Activated naive CD8-positive, alpha-beta T cell treated with anti-CD3 and anti-CD28 coated beads, Interleukin-2, amount 50 U/mL, for 24 hours (primary cell): Measurements from ENCODE around the gene THAP4.

Experiments used
- ATAC-seq: fragments of 150-1000 bp; cut with Tn5 transposase; one replicate; pipeline ENCODE4 v1.10.0; 2021
- DNase-seq: peaks from one replicate; pipeline ENCODE4 v3.0.0; 2021
- H3K27ac Mint-ChIP-seq: one replicate; pipeline ENCODE4 v1.8.0; 2021; ENCODE audit warnings: mild to moderate bottlenecking, mixed read lengths
- H3K27me3 Mint-ChIP-seq: one replicate; pipeline ENCODE4 v1.8.0; 2021; ENCODE audit warnings: mixed read lengths
- H3K36me3 Mint-ChIP-seq: one replicate; pipeline ENCODE4 v1.8.0; 2021; ENCODE audit warnings: low read depth, mixed read lengths
- H3K4me1 Mint-ChIP-seq: one replicate; pipeline ENCODE4 v1.8.0; 2021; ENCODE audit warnings: mixed read lengths
- H3K4me3 Mint-ChIP-seq: one replicate; pipeline ENCODE4 v1.8.0; 2021; ENCODE audit warnings: mild to moderate bottlenecking, moderate library complexity, mixed read lengths
- H3K9me3 Mint-ChIP-seq: one replicate; pipeline ENCODE4 v1.8.0; 2021; ENCODE audit warnings: mixed read lengths

The THAP4 gene

GRCh38 chr2:241554610-241555322, 82.2 kb downstream of the THAP4 start:
- Mint-ChIP-seq H3K4me1 (peaks cover 5% of the 10 kb centered on the region), H3K27ac (no peak overlapping the region), H3K9me3 (peaks cover 16% of the 10 kb centered on the region), H3K36me3 (peaks cover 7% of the 10 kb centered on the region), H3K4me3 (no peak overlapping the region), H3K27me3 (peaks cover 38% of the 10 kb centered on the region)
- ATAC-seq (no peak), DNase-seq (no peak)

GRCh38 chr2:241553981-241554380, 83.0 kb downstream of the THAP4 start:
- Mint-ChIP-seq H3K4me3 (no peak overlapping the region), H3K27me3 (peaks cover 42% of the 10 kb centered on the region), H3K36me3 (peaks cover 7% of the 10 kb centered on the region), H3K9me3 (peaks cover 16% of the 10 kb centered on the region), H3K27ac (no peak overlapping the region), H3K4me1 (peaks cover 5% of the 10 kb centered on the region)
- ATAC-seq (no peak), DNase-seq (no peak)

- Mint-ChIP-seq H3K36me3 (peaks cover 7% of the 10 kb centered on the region), H3K4me1 (peaks cover 5% of the 10 kb centered on the region), H3K27me3 (peaks cover 42% of the 10 kb centered on the region), H3K27ac (no peak overlapping the region), H3K4me3 (no peak overlapping the region), H3K9me3 (peaks cover 16% of the 10 kb centered on the region)
- DNase-seq = no peak
- ATAC-seq = no peak
These were observed 83.5 kb downstream of the THAP4 start for GRCh38 chr2:241553512-241553830.

GRCh38 chr2:241551998-241552737, 84.8 kb downstream of the THAP4 start:
- DNase-seq = no peak
- H3K27ac Mint-ChIP-seq = no peak overlapping the region
- H3K4me3 Mint-ChIP-seq = no peak overlapping the region
- H3K9me3 Mint-ChIP-seq = peaks cover 7% of the 10 kb centered on the region
- H3K4me1 Mint-ChIP-seq = no peaks in the 10 kb centered on the region
- ATAC-seq = no peak
- H3K27me3 Mint-ChIP-seq = peaks cover 37% of the 10 kb centered on the region
- peaks cover 2% of the 10 kb centered on the region for H3K36me3 Mint-ChIP-seq

GRCh38 chr2:241551599-241551997, 85.4 kb downstream of the THAP4 start:
- Mint-ChIP-seq H3K4me1 (no peaks in the 10 kb centered on the region), H3K27me3 (peaks cover 31% of the 10 kb centered on the region), H3K36me3 (no peaks in the 10 kb centered on the region), H3K27ac (no peak overlapping the region), H3K9me3 (peaks cover 1% of the 10 kb centered on the region), H3K4me3 (no peak overlapping the region)
- ATAC-seq (no peak), DNase-seq (no peak)

GRCh38 chr2:241550616-241551580, 86.1 kb downstream of the THAP4 start:
- no peak overlapping the region for H3K4me3 Mint-ChIP-seq
- no peak for ATAC-seq
- DNase-seq = no peak
- H3K27me3 Mint-ChIP-seq = peaks cover 26% of the 10 kb centered on the region
- no peaks in the 10 kb centered on the region for H3K9me3 Mint-ChIP-seq
- no peak overlapping the region for H3K27ac Mint-ChIP-seq
- H3K4me1 Mint-ChIP-seq = no peaks in the 10 kb centered on the region
- no peaks in the 10 kb centered on the region for H3K36me3 Mint-ChIP-seq

GRCh38 chr2:241548451-241548835, 88.5 kb downstream of the THAP4 start:
- no peaks in the 10 kb centered on the region for H3K36me3 Mint-ChIP-seq
- peaks cover 20% of the 10 kb centered on the region for H3K27me3 Mint-ChIP-seq
- no peaks in the 10 kb centered on the region for H3K4me1 Mint-ChIP-seq
- DNase-seq = no peak
- no peaks in the 10 kb centered on the region for H3K9me3 Mint-ChIP-seq
- H3K4me3 Mint-ChIP-seq = no peak overlapping the region
- ATAC-seq = no peak
- no peak overlapping the region for H3K27ac Mint-ChIP-seq

- no peaks in the 10 kb centered on the region for H3K9me3 Mint-ChIP-seq
- DNase-seq (no peak), ATAC-seq (no peak)
- H3K27ac Mint-ChIP-seq = no peak overlapping the region
- H3K4me3 Mint-ChIP-seq = no peak overlapping the region
- H3K27me3 Mint-ChIP-seq = peaks cover 22% of the 10 kb centered on the region
- no peaks in the 10 kb centered on the region for H3K36me3 Mint-ChIP-seq
- no peaks in the 10 kb centered on the region for H3K4me1 Mint-ChIP-seq
These were observed 89.0 kb downstream of the THAP4 start for GRCh38 chr2:241547781-241548450.

- no peaks in the 10 kb centered on the region for H3K4me1 Mint-ChIP-seq
- DNase-seq (no peak), ATAC-seq (no peak)
- H3K4me3 Mint-ChIP-seq = no peak overlapping the region
- no peak overlapping the region for H3K27ac Mint-ChIP-seq
- no peaks in the 10 kb centered on the region for H3K9me3 Mint-ChIP-seq
- peaks cover 25% of the 10 kb centered on the region for H3K27me3 Mint-ChIP-seq
- no peaks in the 10 kb centered on the region for H3K36me3 Mint-ChIP-seq
These were observed 90.0 kb downstream of the THAP4 start for GRCh38 chr2:241546771-241547498.

- H3K27ac Mint-ChIP-seq = no peak overlapping the region
- DNase-seq (no peak), ATAC-seq (no peak)
- no peaks in the 10 kb centered on the region for H3K36me3 Mint-ChIP-seq
- H3K9me3 Mint-ChIP-seq = no peaks in the 10 kb centered on the region
- no peak overlapping the region for H3K4me3 Mint-ChIP-seq
- peaks cover 29% of the 10 kb centered on the region for H3K27me3 Mint-ChIP-seq
- no peaks in the 10 kb centered on the region for H3K4me1 Mint-ChIP-seq
These were observed 91.2 kb downstream of the THAP4 start for GRCh38 chr2:241545523-241546473.

- Mint-ChIP-seq H3K9me3 (no peaks in the 10 kb centered on the region), H3K27me3 (peaks cover 35% of the 10 kb centered on the region), H3K27ac (no peak overlapping the region), H3K4me3 (no peak overlapping the region), H3K4me1 (peaks cover 3% of the 10 kb centered on the region), H3K36me3 (no peaks in the 10 kb centered on the region)
- no peak for DNase-seq
- ATAC-seq = no peak
These were observed 91.9 kb downstream of the THAP4 start for GRCh38 chr2:241545106-241545505.

GRCh38 chr2:241542278-241542605, 94.7 kb downstream of the THAP4 start:
- Mint-ChIP-seq H3K4me1 (peaks cover 3% of the 10 kb centered on the region), H3K9me3 (no peaks in the 10 kb centered on the region), H3K4me3 (no peak overlapping the region), H3K27me3 (peaks cover 28% of the 10 kb centered on the region), H3K36me3 (no peaks in the 10 kb centered on the region), H3K27ac (no peak overlapping the region)
- DNase-seq (no peak), ATAC-seq (no peak)
